MCF 10A (cell line): ENCODE measurements around the gene CCDC121. TPM values are rescaled to one million over a fixed set of nuclear protein-coding genes. Genes with fewer than 3 reads are reported as not detected.
"Not testable (repeated sequence)": the region's sequence is repeated elsewhere in the genome, so short reads cannot be mapped to it uniquely, and the experiment has no call there.

Experiments used
- BruUV-seq: library from RNA; stranded (reverse); fragments of 400-500 nt; replicated peaks from 2 replicates; lab custom pipeline; 2021; lab: Mats Ljungman, UMichigan
- CTCF ChIA-PET: fragments of 300-600 bp; sonication (Branson Sonifier 250); formaldehyde crosslinking; extraction: SDS; loops from one replicate; lab custom pipeline; 2021; ENCODE audit warnings: antibody characterized with exemption, inconsistent platforms; lab: Yijun Ruan, JAX
- POLR2A ChIA-PET: fragments of 300-600, 350-650 bp; sonication (Branson Sonifier 250); formaldehyde crosslinking; extraction: SDS; loops from one replicate; lab custom pipeline; 2020; ENCODE audit warnings: antibody characterized with exemption, inconsistent platforms; lab: Yijun Ruan, JAX
- DNase-seq: peaks from one replicate; pipeline ENCODE4 v3.0.0-alpha.2; 2018; ENCODE audit not compliant: unreplicated experiment
- H3K27ac Mint-ChIP-seq: one replicate; pipeline ENCODE4 v1.8.0; 2022; ENCODE audit warnings: mild to moderate bottlenecking, low read depth, mixed read lengths; ENCODE audit not compliant: unreplicated experiment
- H3K27me3 Mint-ChIP-seq: one replicate; pipeline ENCODE4 v1.8.0; 2022; ENCODE audit warnings: mixed read lengths; ENCODE audit not compliant: insufficient read depth, unreplicated experiment
- H3K36me3 Mint-ChIP-seq: one replicate; pipeline ENCODE4 v1.8.0; 2022; ENCODE audit warnings: mild to moderate bottlenecking, moderate library complexity, mixed read lengths; ENCODE audit not compliant: insufficient read depth, unreplicated experiment
- H3K4me1 Mint-ChIP-seq: one replicate; pipeline ENCODE4 v1.8.0; 2022; ENCODE audit warnings: mixed read lengths; ENCODE audit not compliant: insufficient read depth, unreplicated experiment
- H3K4me3 Mint-ChIP-seq: one replicate; pipeline ENCODE4 v1.8.0; 2022; ENCODE audit warnings: mild to moderate bottlenecking, moderate library complexity, mixed read lengths; ENCODE audit not compliant: unreplicated experiment
- H3K9me3 Mint-ChIP-seq: one replicate; pipeline ENCODE4 v1.8.0; 2022; ENCODE audit warnings: mixed read lengths; ENCODE audit not compliant: unreplicated experiment
- CTCF ChIP-seq: fragments of 200-600 bp; IDR thresholded peaks from one replicate; pipeline ENCODE4 v1.8.0; 2022; ENCODE audit warnings: antibody characterized with exemption, mild to moderate bottlenecking; ENCODE audit not compliant: unreplicated experiment
- intact Hi-C: fragments of 100-400 bp; cut with micrococcal nuclease; formaldehyde crosslinking; loops from 2 replicates; pipeline ENCODE4 v1.14.1; 2022
- total RNA-seq: library from RNA; stranded (reverse); gene quantifications from 2 replicates; pipeline ENCODE4 v1.2.3, GENCODE V29; 2022

The CCDC121 gene
- total RNA-seq, 1 experiment from 2014 or later: 0.61 TPM

GRCh38 chr2:27627963-27628766, 647 bp downstream of the CCDC121 start:
- Mint-ChIP-seq H3K36me3 (peaks cover 44% of the 10 kb centered on the region), H3K27ac (no peak overlapping the region), H3K4me1 (peaks cover 18% of the 10 kb centered on the region), H3K9me3 (no peaks in the 10 kb centered on the region), H3K4me3 (no peak overlapping the region), H3K27me3 (no peaks in the 10 kb centered on the region)
- ChIA-PET CTCF (interaction anchor here (0.6 to 2.6 kb wide), 6 partner anchors 10 to 196 kb away, joined by 3 to 9 read pairs (median 4); no protein-coding TSS in a partner anchor), POLR2A (interaction anchor here (0.6 to 4.0 kb wide), 33 partner anchors 9 to 1298 kb away, joined by 3 to 58 read pairs (median 4); partner anchors contain the start of genes EIF2B4, GTF3C2, IFT172 and MPV17)
- DNase-seq: peak; percentile 86
- BruUV-seq: no TSS peak
- TF ChIP-seq CTCF: no peak
- intact Hi-C loops: loop anchor here (2.0 to 10.0 kb wide), 3 partner anchors 139 to 223 kb away; partner anchors contain the start of genes IFT172, NRBP1 and PPM1G

GRCh38 chr2:27626921-27627320, 1.9 kb downstream of the CCDC121 start:
- H3K4me3 Mint-ChIP-seq, H3K9me3 Mint-ChIP-seq, BruUV-seq, H3K27me3 Mint-ChIP-seq, H3K27ac Mint-ChIP-seq: not testable (repeated sequence)
- peaks cover 40% of the 10 kb centered on the region for H3K36me3 Mint-ChIP-seq
- DNase-seq: peak; percentile 2
- intact Hi-C loops: loop anchor here (5.0 to 10.0 kb wide), 2 partner anchors 200 to 222 kb away; partner anchors contain the start of genes NRBP1 and PPM1G
- POLR2A ChIA-PET: interaction anchor here (0.6 to 4.0 kb wide), 10 partner anchors 11 to 256 kb away, joined by 3 to 56 read pairs (median 5); partner anchors contain the start of genes EIF2B4, NRBP1, PPM1G and SLC4A1AP
- CTCF ChIA-PET: interaction anchor here (0.6 to 2.6 kb wide), 2 partner anchors 12 to 56 kb away, joined by 3 to 9 read pairs; no protein-coding TSS in a partner anchor
- peaks cover 30% of the 10 kb centered on the region for H3K4me1 Mint-ChIP-seq

- not testable (repeated sequence) for H3K4me3 Mint-ChIP-seq, H3K9me3 Mint-ChIP-seq, DNase-seq, H3K27me3 Mint-ChIP-seq, BruUV-seq, H3K27ac Mint-ChIP-seq
- POLR2A ChIA-PET: interaction anchor here (1.0 to 4.0 kb wide), 5 partner anchors 37 to 219 kb away, joined by 3 to 56 read pairs (median 3); partner anchors contain the start of genes NRBP1, PPM1G, SLC4A1AP and SUPT7L
- Mint-ChIP-seq H3K4me1 (peaks cover 36% of the 10 kb centered on the region), H3K36me3 (peaks cover 37% of the 10 kb centered on the region)
- CTCF ChIA-PET: interaction anchor here (0.6 kb wide), 1 partner anchor 11 kb away, joined by 3 read pairs; no protein-coding TSS in a partner anchor
- intact Hi-C loops: loop anchor here (5.0 to 10.0 kb wide), 2 partner anchors 199 to 222 kb away; partner anchors contain the start of genes NRBP1 and PPM1G
Observed at GRCh38 chr2:27626323-27626722, 2.5 kb downstream of the CCDC121 start.

GRCh38 chr2:27624943-27625342, 3.9 kb downstream of the CCDC121 start:
- no peaks in the 10 kb centered on the region for H3K9me3 Mint-ChIP-seq
- H3K27me3 Mint-ChIP-seq: no peaks in the 10 kb centered on the region
- intact Hi-C loops: loop anchor here (5.0 to 10.0 kb wide), 2 partner anchors 198 to 220 kb away; partner anchors contain the start of genes NRBP1 and PPM1G
- ChIA-PET POLR2A (no interaction called here), CTCF (no interaction called here)
- H3K27ac Mint-ChIP-seq: no peak overlapping the region
- H3K4me1 Mint-ChIP-seq: peaks cover 36% of the 10 kb centered on the region
- peaks cover 48% of the 10 kb centered on the region for H3K36me3 Mint-ChIP-seq
- H3K4me3 Mint-ChIP-seq: no peak overlapping the region
- no peak for TF ChIP-seq CTCF
- no TSS peak for BruUV-seq
- DNase-seq: no peak
